ENCODE measurements around the gene FOXD4L3. TPM values are rescaled to one million over a fixed set of nuclear protein-coding genes. Genes with fewer than 3 reads are reported as not detected.
"Not testable (repeated sequence)": the region's sequence is repeated elsewhere in the genome, so short reads cannot be mapped to it uniquely, and the experiment has no call there.

The FOXD4L3 gene
- 0.10 TPM for polyA plus RNA-seq (2013, experiment 1 of 2; ENCODE audit: insufficient read length)
- polyA plus RNA-seq (2013, experiment 2 of 2; ENCODE audit: insufficient read length), result not detected

- DNase-seq, result not testable (repeated sequence)
Measured at GRCh38 chr9:68302567-68302966, at the start of gene FOXD4L3. Gene FOXD4L3, plus strand, starts transcription at chr9:68302867. Its CDS starts 85 bp downstream, at chr9:68302952.

- not testable (repeated sequence) for DNase-seq
Measured at GRCh38 chr9:68281041-68281440, 21.6 kb upstream of the FOXD4L3 start.

GRCh38 chr9:68303771-68304170 is 1.1 kb downstream of the FOXD4L3 start:
- not testable (repeated sequence) for DNase-seq

- DNase-seq, result not testable (repeated sequence)
Measured at GRCh38 chr9:68304212-68304611, 1.5 kb downstream of the FOXD4L3 start.

GRCh38 chr9:68304777-68305176 is 2.1 kb downstream of the FOXD4L3 start:
- not testable (repeated sequence) for DNase-seq

- not testable (repeated sequence) for DNase-seq
Measured at GRCh38 chr9:68305680-68306285, 3.1 kb downstream of the FOXD4L3 start.

GRCh38 chr9:68306391-68306964 is 3.8 kb downstream of the FOXD4L3 start:
- DNase-seq, result not testable (repeated sequence)

- DNase-seq, result not testable (repeated sequence)
Measured at GRCh38 chr9:68307127-68307526, 4.5 kb downstream of the FOXD4L3 start.

GRCh38 chr9:68307654-68308053 is 5.0 kb downstream of the FOXD4L3 start:
- not testable (repeated sequence) for DNase-seq

GRCh38 chr9:68311208-68311607 is 8.5 kb downstream of the FOXD4L3 start:
- DNase-seq, result not testable (repeated sequence)

GRCh38 chr9:68318209-68318608 is 15.5 kb downstream of the FOXD4L3 start:
- DNase-seq, result not testable (repeated sequence)

GRCh38 chr9:68323749-68324148 is 21.1 kb downstream of the FOXD4L3 start:
- not testable (repeated sequence) for DNase-seq

GRCh38 chr9:68324518-68324917 is 21.9 kb downstream of the FOXD4L3 start:
- not testable (repeated sequence) for DNase-seq

GRCh38 chr9:68329106-68329505 is 26.4 kb downstream of the FOXD4L3 start:
- DNase-seq, result not testable (repeated sequence)

- DNase-seq, result not testable (repeated sequence)
Measured at GRCh38 chr9:68330531-68331173, 28.0 kb downstream of the FOXD4L3 start.

- DNase-seq, result not testable (repeated sequence)
Measured at GRCh38 chr9:68332122-68332521, 29.5 kb downstream of the FOXD4L3 start.

- not testable (repeated sequence) for DNase-seq
Measured at GRCh38 chr9:68335935-68336334, 33.3 kb downstream of the FOXD4L3 start.

GRCh38 chr9:68336639-68337339 is 34.1 kb downstream of the FOXD4L3 start:
- not testable (repeated sequence) for DNase-seq

GRCh38 chr9:68338000-68338399 is 35.3 kb downstream of the FOXD4L3 start:
- DNase-seq, result not testable (repeated sequence)

- DNase-seq, result not testable (repeated sequence)
Measured at GRCh38 chr9:68342265-68343025, 39.8 kb downstream of the FOXD4L3 start.

- DNase-seq, result not testable (repeated sequence)
Measured at GRCh38 chr9:68343242-68343641, 40.6 kb downstream of the FOXD4L3 start.

GRCh38 chr9:68343992-68344391 is 41.3 kb downstream of the FOXD4L3 start:
- DNase-seq, result not testable (repeated sequence)
